Neuronal stem cell (in vitro differentiated cells): ENCODE data around the gene RGS7BP.
"Not testable (repeated sequence)": the region's sequence is repeated elsewhere in the genome, so short reads cannot be mapped to it uniquely, and the experiment has no call there.

Experiments
- DNase-seq: peaks from one replicate; pipeline ENCODE4 v3.0.0-alpha.2; 2013; ENCODE audit warnings: low spot score
- H2AFZ ChIP-seq: one replicate; pipeline ENCODE4 v1.6.1; 2013; ENCODE audit warnings: mild to moderate bottlenecking, low read length, inconsistent platforms
- H2AK5ac ChIP-seq: 2 replicates; pipeline ENCODE4 v1.6.1; 2013; ENCODE audit warnings: low read depth, mild to moderate bottlenecking, inconsistent platforms, low read length, moderate library complexity, mixed read lengths
- H2BK120ac ChIP-seq: 2 replicates; pipeline ENCODE4 v1.6.1; 2013; ENCODE audit warnings: low read depth, mild to moderate bottlenecking, inconsistent platforms, low read length, moderate library complexity, mixed read lengths
- H2BK12ac ChIP-seq: one replicate; pipeline ENCODE4 v1.6.1; 2013; ENCODE audit warnings: low read length, inconsistent platforms
- H2BK15ac ChIP-seq: 2 replicates; pipeline ENCODE4 v1.6.1; 2013; ENCODE audit warnings: mild to moderate bottlenecking, low read length, inconsistent platforms, mixed read lengths
- H2BK5ac ChIP-seq: one replicate; pipeline ENCODE4 v1.6.1; 2013; ENCODE audit warnings: inconsistent platforms, mild to moderate bottlenecking, low read length, moderate library complexity
- H3K14ac ChIP-seq: one replicate; pipeline ENCODE4 v1.6.1; 2013; ENCODE audit warnings: low read length, inconsistent platforms
- H3K18ac ChIP-seq: 2 replicates; pipeline ENCODE4 v1.6.1; 2013; ENCODE audit warnings: low read length, inconsistent platforms
- H3K23ac ChIP-seq: 2 replicates; pipeline ENCODE4 v1.6.1; 2013; ENCODE audit warnings: low read depth, mild to moderate bottlenecking, mixed read lengths, low read length, inconsistent platforms; ENCODE audit not compliant: poor library complexity
- H3K27ac ChIP-seq: replicated peaks from 3 replicates; pipeline ENCODE4 v1.5.1; 2013; ENCODE audit warnings: low read length, inconsistent platforms
- H3K27me3 ChIP-seq, 3 experiments: 2 replicates each; pipeline ENCODE4 v1.6.1; 2013; ENCODE audit warnings: low read length in 3 of 3, mild to moderate bottlenecking in 2 of 3, inconsistent platforms in 1 of 3, low read depth in 1 of 3, mixed read lengths in 1 of 3, moderate library complexity in 1 of 3; ENCODE audit not compliant: control insufficient read depth in 3 of 3, insufficient read depth in 3 of 3
- H3K36me3 ChIP-seq, 2 donors: replicated peaks in 1 of 2; 2 replicates each; pipeline ENCODE4 v1.6.1; 2013; ENCODE audit warnings: low read length in 2 of 2; ENCODE audit not compliant: control insufficient read depth in 2 of 2, insufficient read depth in 2 of 2
- H3K4ac ChIP-seq: 2 replicates; pipeline ENCODE4 v1.6.1; 2013; ENCODE audit warnings: inconsistent platforms, mild to moderate bottlenecking, low read length, moderate library complexity
- H3K4me1 ChIP-seq, 2 donors: 1 replicate in 1 of 2; 2 replicates in 1 of 2; pipeline ENCODE4 v1.6.1; 2013; ENCODE audit warnings: low read length in 2 of 2, low read depth in 1 of 2; ENCODE audit not compliant: control insufficient read depth in 2 of 2, insufficient read depth in 1 of 2
- H3K4me2 ChIP-seq: one replicate; pipeline ENCODE4 v1.6.1; 2013; ENCODE audit warnings: mild to moderate bottlenecking, low read length, inconsistent platforms; ENCODE audit not compliant: insufficient read depth, poor library complexity, severe bottlenecking
- H3K4me3 ChIP-seq, 2 donors: 2 replicates each; pipeline ENCODE4 v1.5.1; 2013; ENCODE audit warnings: low read length in 2 of 2, mild to moderate bottlenecking in 2 of 2, inconsistent platforms in 1 of 2, moderate library complexity in 1 of 2
- H3K79me1 ChIP-seq: one replicate; pipeline ENCODE4 v1.6.1; 2013; ENCODE audit warnings: low read depth, mild to moderate bottlenecking, inconsistent platforms, low read length, moderate library complexity
- H3K9ac ChIP-seq: one replicate; pipeline ENCODE4 v1.6.1; 2013; ENCODE audit warnings: mild to moderate bottlenecking, low read depth, low read length, inconsistent platforms; ENCODE audit not compliant: poor library complexity
- H3K9me3 ChIP-seq, 2 donors: replicated peaks in 1 of 2; 2 replicates each; pipeline versions ENCODE3 to v1.6.1; 2013; ENCODE audit warnings: low read length in 2 of 2, mild to moderate bottlenecking in 2 of 2, inconsistent platforms in 1 of 2, low read depth in 1 of 2, mixed read lengths in 1 of 2, moderate library complexity in 1 of 2; ENCODE audit not compliant: control insufficient read depth in 2 of 2, insufficient read depth in 1 of 2
- H4K8ac ChIP-seq: one replicate; pipeline ENCODE4 v1.6.1; 2013; ENCODE audit warnings: low read depth, mild to moderate bottlenecking, inconsistent platforms, low read length, moderate library complexity
- H4K91ac ChIP-seq: one replicate; pipeline ENCODE4 v1.6.1; 2013; ENCODE audit warnings: low read length, low read depth, mild to moderate bottlenecking, inconsistent platforms; ENCODE audit not compliant: poor library complexity
- WGBS, 2 donors: extraction: QIAGEN DNeasy Blood & Tissue Kit; methylation state at CpG; one replicate each; pipeline ENCODE4 v1.1.7; 2013; ENCODE audit warnings: missing lambda C conversion rate in 2 of 2, mixed read lengths in 1 of 2; ENCODE audit not compliant: insufficient read length in 2 of 2, insufficient replicate concordance in 1 of 2; ENCODE audit errors: extremely low coverage in 2 of 2; 5-methylcytosine and 5-hydroxymethylcytosine counted together

The RGS7BP gene

GRCh38 chr5:64532657-64533056 is 26.8 kb downstream of the RGS7BP start:
- DNase-seq, result no peak
- Histone ChIP-seq H2AK5ac (no peak overlapping the region), H4K91ac (no peak overlapping the region), H3K9me3 (no peaks in the 10 kb centered on the region), H2BK12ac (no peak overlapping the region), H3K27me3 (no peaks in the 10 kb centered on the region), H3K23ac (no peak overlapping the region), H3K36me3 (no peaks in the 10 kb centered on the region), H3K4me2 (no peak overlapping the region), H3K4me1 (peaks cover 0 to 4% of the 10 kb centered on the region in 2 donors), H3K14ac (no peak overlapping the region), H2BK5ac (no peak overlapping the region), H3K18ac (no peak overlapping the region), H3K9ac (no peak overlapping the region), H3K79me1 (no peaks in the 10 kb centered on the region), H2AFZ (no peak overlapping the region), H2BK15ac (no peak overlapping the region), H2BK120ac (no peak overlapping the region), H3K27ac (no peak overlapping the region), H3K4ac (no peak overlapping the region), H3K4me3 (no peak overlapping the region), H4K8ac (no peak overlapping the region)
- no CpG with 5 or more reads among the region's 2 CpGs for WGBS, 2 donors

- Histone ChIP-seq H2BK5ac (no peak overlapping the region), H3K18ac (no peak overlapping the region), H3K23ac (no peak overlapping the region), H3K36me3 (no peaks in the 10 kb centered on the region), H2AK5ac (no peak overlapping the region), H3K79me1 (no peaks in the 10 kb centered on the region), H3K4me1 (peaks cover 0 to 4% of the 10 kb centered on the region in 2 donors), H4K8ac (no peak overlapping the region), H4K91ac (no peak overlapping the region), H3K4me2 (no peak overlapping the region), H3K14ac (no peak overlapping the region), H2BK15ac (no peak overlapping the region), H3K27me3 (no peaks in the 10 kb centered on the region), H3K4me3 (no peak overlapping the region), H2BK120ac (no peak overlapping the region), H3K9ac (no peak overlapping the region), H3K4ac (no peak overlapping the region), H2BK12ac (no peak overlapping the region), H2AFZ (no peak overlapping the region), H3K27ac (no peak overlapping the region), H3K9me3 (no peaks in the 10 kb centered on the region)
- no peak for DNase-seq
- no CpG with 5 or more reads among the region's 3 CpGs for WGBS, 2 donors
Measured at GRCh38 chr5:64534033-64534432, 28.2 kb downstream of the RGS7BP start.

- Histone ChIP-seq H3K18ac (no peak overlapping the region), H3K4ac (no peak overlapping the region), H3K27me3 (peaks cover 0 to 3% (median 0%) of the 10 kb centered on the region in 3 experiments), H3K79me1 (no peaks in the 10 kb centered on the region), H3K36me3 (no peaks in the 10 kb centered on the region), H3K27ac (no peak overlapping the region), H2AFZ (no peak overlapping the region), H4K8ac (no peak overlapping the region), H3K4me1 (no peaks in the 10 kb centered on the region), H4K91ac (no peak overlapping the region), H2BK15ac (no peak overlapping the region), H2BK5ac (no peak overlapping the region), H2BK120ac (no peak overlapping the region), H3K23ac (no peak overlapping the region), H2AK5ac (no peak overlapping the region), H3K9ac (no peak overlapping the region), H3K4me3 (no peak overlapping the region), H3K4me2 (no peak overlapping the region), H3K14ac (no peak overlapping the region), H3K9me3 (no peaks in the 10 kb centered on the region), H2BK12ac (no peak overlapping the region)
- no CpG with 5 or more reads among the region's 2 CpGs for WGBS, 2 donors
- DNase-seq, result no peak
Measured at GRCh38 chr5:64557911-64558310, 52.1 kb downstream of the RGS7BP start.

- not testable (repeated sequence) for H3K4me1 ChIP-seq
Measured at GRCh38 chr5:64558641-64559040, 52.8 kb downstream of the RGS7BP start.

More at GRCh38 chr5:64558641-64559040, 52.8 kb downstream of the RGS7BP start:
- H3K4me3 ChIP-seq, H3K14ac ChIP-seq, H2BK12ac ChIP-seq, H2AFZ ChIP-seq, H3K36me3 ChIP-seq, H3K79me1 ChIP-seq, H3K27ac ChIP-seq, H2BK120ac ChIP-seq, H2BK15ac ChIP-seq, H3K9ac ChIP-seq, H3K4me2 ChIP-seq, H4K8ac ChIP-seq, H4K91ac ChIP-seq, H3K9me3 ChIP-seq, H2BK5ac ChIP-seq, H3K4ac ChIP-seq, DNase-seq, H3K27me3 ChIP-seq, H3K23ac ChIP-seq, H2AK5ac ChIP-seq, H3K18ac ChIP-seq: not testable (repeated sequence)
- no CpG with 5 or more reads among the region's 4 CpGs for WGBS, 2 donors
